Nucleus accumbens (tissue), 56 donors: ENCODE measurements around the gene PRRX1.

Source experiments
- DNase-seq, 56 donors: peaks; one replicate each; lab custom pipeline; 2025; lab: John Stamatoyannopoulos, UW

PRRX1 gene

DNA sequence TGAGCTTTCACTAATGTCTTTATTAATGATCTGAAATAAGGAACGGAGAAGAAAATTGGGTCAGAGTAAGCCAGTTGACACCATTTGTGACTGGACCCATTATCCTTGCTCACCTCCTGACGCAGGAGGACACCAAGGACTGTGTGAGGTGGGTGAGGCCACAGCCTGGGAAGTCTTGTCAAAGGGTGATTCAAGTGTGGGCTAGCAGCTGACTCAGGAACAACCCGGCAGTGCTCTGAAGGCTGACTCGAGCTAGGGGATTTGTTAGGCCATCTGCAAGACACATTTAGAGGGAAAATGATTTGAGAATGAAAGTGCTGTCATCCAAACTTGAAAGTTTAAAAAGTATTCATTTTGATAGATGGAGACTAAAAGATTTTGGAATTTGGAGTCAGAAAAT, 21.2 kb downstream of the PRRX1 start:
- DNase-seq = no peak

DNA sequence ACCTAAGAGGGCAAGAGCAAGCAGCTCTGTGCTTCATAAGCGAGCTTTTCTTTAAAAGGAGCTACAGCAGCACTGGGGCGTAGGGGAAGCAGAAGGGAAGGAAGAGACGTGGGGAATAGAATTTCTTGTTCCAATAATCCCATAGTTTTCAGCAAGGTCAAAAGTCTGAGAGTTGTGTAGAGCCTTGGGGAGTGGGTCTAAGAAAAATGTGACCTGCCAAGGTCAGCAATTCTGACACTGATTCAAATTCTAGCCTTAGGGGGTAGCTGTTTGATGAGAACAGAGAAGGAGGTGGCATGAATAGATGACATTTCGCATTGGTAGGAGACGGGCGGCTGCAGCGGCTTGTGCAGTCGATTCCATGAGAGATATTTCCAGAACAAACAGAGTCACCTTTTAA, 22.4 kb downstream of the PRRX1 start:
- DNase-seq = no peak

DNA sequence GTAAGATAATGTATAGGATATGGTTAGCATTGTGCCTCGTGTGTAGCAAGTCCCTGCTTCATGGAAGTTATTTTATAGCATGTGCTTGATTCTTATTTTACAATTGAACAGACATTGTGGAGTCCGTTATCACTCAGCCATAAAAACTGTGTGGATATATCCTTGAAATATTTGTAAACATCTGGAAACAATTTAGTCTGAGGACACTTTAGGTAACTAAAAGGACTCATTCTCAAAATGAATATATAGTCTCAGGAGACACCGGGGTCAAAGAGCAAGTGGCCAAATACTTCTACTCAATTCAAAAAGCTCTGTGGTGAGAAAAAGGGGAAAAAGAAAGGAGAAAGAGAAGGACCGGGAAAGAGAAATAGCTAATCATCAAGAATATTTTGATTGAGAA, 23.7 kb downstream of the PRRX1 start:
- DNase-seq = no peak

DNA sequence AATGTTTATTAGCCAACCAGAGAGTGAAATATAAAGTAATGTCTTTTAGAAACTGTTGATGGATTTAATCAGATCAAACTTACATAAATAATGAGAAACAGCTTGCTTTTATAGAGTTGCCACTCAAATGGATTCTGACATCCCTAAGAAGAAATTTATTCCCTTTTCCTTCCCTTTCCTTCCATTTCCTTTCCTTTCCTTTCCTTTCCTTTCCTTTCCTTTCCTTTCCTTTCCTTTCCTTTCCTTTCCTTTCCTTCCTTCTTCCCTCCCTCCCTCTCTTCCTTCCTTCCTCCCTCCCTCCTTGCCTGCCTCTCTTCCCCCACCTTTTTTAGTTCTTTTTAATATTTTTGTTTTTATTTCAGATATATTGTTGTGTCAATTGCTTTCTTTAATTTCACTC, 27.3 kb downstream of the PRRX1 start:
- DNase-seq = no peak

DNA sequence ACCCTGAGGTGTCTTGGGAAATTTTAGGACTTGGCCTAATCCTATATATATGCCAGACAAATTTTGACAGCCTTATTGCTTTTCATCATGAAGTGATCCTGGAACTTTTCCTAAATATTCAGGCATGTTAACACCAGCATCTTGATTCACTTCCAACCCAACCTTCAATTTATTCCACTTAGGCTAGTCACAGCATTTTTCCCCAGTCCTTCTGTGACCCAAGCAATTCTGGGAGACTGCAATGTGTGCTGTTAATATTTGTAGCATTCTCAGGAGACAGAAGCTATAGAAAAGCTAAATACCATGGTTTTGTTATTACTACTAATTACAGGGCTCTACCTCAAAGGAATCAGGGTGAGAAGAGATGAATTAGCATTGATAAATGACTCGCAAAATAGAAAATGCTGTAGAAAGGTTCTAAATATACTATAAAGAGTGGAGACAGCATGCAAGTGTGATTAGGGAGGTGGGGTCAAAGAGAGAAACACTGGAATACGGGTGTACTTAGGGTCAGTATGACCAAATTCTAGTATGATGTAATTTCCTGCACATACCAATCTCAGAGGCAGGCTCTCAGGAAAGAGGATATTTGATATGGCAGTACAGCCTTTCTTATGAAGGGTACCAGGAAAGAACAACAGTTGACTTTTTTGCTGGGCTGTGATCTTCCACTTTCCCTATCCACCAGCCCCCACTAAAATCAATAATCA, 29.1 kb downstream of the PRRX1 start:
- DNase-seq = no peak

GRCh38 chr1:170694172-170694926, 30.4 kb downstream of the PRRX1 start:
- no peak for DNase-seq

DNA sequence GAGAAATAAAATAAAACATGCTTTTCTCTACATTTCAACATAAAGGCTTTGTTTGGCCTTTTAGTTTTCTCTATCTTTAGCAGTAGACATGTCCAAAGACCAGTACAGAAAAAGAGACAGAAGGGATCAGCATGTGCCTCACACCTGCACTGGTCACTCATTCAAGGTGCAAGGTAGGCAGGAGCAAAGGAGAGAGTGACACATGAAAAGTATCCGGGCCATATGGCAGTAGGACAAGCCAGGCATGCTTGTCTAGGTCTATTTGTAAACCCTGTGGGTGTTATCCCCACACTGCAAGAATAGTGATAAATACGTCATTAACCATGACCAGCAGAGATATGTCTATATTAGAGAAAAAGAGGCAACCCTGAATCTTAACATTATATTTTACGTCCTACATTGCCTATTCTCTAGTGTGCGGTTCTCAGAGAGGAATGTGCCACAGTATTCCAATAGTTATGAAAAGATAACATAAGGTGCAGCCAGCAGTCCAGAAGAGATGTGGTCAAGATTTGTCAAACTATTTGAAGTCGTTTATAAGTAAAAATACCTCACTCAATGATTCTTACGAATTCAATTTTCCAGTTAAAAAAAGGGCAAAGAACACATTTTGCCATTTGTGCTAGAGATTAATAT, 32.1 kb downstream of the PRRX1 start:
- DNase-seq = no peak

- no peak for DNase-seq
Observed at GRCh38 chr1:170696591-170697290, 32.8 kb downstream of the PRRX1 start.

DNA sequence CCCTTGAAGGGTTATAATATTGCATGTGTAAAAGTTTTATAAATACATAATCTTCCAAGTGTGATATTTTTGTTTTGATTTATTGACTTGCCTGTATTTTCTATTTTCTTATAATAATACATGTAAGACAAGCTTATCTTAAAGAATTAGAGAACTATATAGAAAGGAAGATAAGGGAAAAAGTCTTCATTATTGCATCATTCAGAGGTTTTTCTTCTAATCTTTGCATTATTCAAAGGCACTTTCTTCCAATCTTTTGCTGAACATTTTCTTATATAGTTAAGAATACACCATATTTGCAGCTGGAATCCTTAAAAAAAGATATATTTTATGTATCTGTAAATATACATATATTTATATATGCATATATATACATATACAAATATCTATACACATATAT, 33.4 kb downstream of the PRRX1 start:
- DNase-seq = no peak

DNA sequence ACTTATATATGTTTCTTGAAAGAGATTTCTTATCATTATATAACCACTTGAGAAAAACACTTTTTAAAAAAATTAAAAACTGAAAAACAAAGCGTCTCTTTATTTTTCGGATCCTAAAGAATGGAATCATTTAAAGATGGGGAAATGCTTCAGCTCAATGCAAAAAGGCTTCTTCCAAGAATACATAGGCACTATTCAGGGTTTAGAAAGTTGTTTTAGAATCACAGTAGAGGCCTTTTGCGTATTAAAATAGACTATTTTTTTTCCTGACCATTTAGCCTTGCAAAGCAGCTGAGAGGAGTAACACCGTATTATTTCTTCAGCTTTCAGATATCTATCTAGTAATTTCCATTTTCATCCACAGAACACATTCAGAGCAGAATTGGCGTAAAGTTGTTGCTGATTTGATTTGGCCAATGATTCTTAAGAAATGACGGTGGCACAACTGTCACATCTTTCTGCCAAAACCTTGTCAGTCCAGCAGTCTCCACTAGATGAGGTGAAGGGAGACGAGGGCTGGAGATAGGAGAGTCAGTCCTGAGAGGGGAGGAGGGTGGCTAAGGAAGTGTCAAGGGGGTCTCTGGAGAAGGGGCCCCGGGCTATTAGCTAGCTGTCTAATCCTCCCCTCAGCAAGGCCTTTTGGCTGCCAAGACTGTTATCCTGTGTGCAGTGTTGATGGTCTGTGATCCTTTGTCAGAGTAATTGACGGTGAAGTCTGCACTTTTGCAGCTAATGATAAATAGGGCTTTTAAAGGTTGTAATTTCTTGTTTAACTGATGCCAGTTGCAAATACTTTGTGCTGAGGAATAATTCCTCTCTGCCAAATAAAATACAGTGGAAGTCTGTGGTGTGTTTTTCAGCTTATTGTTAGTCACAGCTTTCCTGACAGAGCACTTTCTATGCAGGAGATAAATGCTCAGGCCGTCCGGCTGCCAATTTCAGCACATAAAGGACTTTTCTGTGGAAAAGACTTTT, 34.7 kb downstream of the PRRX1 start:
- peak in 32 of 56 donors; percentile 3 to 60 (median 20) for DNase-seq

DNA sequence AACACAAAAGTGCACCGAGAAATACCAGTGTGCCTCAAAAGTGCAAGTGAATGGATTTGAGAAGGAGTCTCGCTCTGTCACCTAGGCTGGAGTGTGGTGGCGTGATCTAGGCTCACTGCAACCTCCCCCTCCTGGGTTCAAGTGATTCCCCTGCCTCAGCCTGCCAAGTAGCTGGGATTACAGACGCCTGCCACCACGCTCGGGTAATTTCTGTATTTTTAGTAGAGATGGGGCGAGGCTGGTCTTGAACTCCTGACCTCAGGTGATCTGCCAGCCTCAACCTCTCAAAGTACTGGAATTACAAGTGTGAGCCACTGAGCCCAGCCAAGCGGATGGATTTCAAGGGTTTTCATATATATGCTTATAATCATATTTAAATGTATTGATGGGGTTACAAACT, 35.8 kb downstream of the PRRX1 start:
- DNase-seq = peak in 1 of 56 donors; percentile 4

GRCh38 chr1:170700842-170701615, 37.1 kb downstream of the PRRX1 start:
- no peak for DNase-seq

GRCh38 chr1:170701962-170702361, 38.0 kb downstream of the PRRX1 start:
- no peak for DNase-seq

DNA sequence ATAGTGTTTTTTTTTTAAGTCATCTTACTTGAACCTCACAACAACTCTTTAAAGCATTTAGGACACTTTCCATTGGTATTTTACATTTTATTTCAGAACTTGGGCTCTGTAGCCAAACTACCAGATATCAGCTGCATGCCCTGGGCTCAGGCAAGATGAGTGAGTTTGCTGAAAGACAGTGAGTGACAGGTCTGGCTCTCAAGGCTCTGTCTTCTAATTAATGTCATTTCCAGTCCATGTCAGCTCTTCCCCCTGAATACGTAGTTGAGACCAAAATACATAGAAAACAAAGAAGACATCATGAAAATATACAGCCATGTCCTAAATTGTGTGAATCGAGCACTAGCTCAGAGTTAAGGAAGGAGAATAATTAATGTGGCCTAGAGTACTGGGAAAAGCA, 39.7 kb downstream of the PRRX1 start:
- DNase-seq = no peak

- no peak for DNase-seq
Observed at GRCh38 chr1:170704256-170704655, 40.3 kb downstream of the PRRX1 start.

- DNase-seq = no peak
Observed at GRCh38 chr1:170705981-170706380, 42.0 kb downstream of the PRRX1 start.

DNA sequence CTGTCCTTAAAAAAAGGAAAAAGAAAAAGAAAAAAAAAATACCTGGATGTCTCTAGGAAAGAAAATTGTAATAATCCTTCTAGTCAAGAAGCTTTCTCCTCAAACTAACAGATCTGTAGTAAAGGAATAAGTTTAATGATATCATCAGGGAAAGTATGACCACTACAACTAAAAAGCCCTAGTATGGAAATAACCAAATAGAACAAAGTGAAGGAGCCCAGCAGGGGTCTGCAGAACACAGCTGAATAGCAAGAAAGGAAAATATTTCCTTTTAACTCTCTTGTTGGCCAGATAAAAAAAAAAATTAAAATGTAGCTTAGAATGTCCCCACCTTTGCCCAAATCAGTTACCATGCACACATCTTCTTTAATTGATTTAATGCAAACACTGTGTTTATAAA, 43.2 kb downstream of the PRRX1 start:
- no peak for DNase-seq

DNA sequence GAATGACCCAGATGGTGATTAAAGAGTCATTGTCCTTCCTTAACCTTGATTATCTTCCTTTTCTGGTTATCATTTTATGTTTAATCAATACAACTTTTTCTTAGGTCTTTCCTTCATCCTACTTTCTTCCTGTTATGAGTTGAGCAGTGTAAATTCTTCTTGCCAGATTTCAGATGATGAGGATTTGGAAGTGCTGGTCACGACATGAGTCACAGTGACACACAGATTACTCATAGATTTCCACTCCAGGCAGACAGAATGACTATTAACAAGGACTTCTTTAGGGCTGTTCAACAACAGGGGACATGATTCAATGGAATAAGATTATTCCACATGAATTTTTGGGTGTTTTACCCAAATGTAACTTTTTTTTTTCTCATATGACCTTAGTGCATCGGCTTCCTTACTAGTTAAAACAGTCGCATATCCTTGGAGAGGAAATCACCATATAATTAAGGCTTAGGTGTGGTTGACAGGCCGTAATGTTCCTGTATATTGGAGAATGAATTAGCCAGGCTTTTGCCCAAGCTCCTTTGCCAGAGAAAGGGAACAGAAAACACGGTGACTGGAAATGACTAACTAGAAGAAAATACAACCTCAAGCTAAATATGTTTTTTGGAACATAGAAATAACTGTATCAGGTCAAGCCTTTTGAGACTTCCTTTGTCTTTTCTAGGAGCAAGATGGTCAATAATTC, 44.2 kb downstream of the PRRX1 start:
- peak in 1 of 56 donors; percentile 24 for DNase-seq
